ENCODE data around the gene DAO.

DAO gene

DNA sequence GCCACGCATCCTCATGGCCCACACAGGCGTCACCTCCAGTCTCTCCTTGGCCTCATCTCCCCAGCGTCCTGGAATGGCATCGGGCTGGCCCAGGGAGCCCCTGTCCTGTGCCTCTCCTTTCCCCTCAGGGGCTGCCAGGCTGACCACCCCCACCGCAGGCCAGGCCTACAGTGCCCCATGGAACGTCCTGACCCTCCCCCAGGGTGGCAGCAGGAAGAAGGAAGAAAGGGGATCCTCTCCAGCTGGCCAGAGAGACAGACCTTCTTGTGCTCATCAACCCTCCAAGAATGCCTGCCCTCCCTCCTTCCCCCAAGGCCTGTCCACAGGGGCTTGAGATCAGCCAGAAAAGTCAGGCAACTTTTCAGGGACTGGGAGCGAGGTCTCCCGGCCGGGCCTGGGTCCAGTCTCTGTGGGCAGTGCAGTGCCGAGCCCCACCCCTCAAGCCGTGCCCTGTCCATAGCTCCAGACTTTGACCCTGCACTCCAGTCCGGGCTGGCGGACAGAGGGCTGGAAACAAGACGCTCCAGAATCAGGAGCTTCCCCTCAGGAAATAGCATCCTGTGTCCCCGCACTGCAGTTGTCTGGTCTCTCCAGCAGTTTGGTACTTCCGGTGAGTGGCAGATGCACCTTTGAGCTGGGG, at the start of gene DAO:
Gene DAO, plus strand, starts transcription at position 478 of the 640 bp plus-strand sequence. CDS start 4,915 bp downstream, outside the sequence.
- TF ChIP-seq, protein P1, sequence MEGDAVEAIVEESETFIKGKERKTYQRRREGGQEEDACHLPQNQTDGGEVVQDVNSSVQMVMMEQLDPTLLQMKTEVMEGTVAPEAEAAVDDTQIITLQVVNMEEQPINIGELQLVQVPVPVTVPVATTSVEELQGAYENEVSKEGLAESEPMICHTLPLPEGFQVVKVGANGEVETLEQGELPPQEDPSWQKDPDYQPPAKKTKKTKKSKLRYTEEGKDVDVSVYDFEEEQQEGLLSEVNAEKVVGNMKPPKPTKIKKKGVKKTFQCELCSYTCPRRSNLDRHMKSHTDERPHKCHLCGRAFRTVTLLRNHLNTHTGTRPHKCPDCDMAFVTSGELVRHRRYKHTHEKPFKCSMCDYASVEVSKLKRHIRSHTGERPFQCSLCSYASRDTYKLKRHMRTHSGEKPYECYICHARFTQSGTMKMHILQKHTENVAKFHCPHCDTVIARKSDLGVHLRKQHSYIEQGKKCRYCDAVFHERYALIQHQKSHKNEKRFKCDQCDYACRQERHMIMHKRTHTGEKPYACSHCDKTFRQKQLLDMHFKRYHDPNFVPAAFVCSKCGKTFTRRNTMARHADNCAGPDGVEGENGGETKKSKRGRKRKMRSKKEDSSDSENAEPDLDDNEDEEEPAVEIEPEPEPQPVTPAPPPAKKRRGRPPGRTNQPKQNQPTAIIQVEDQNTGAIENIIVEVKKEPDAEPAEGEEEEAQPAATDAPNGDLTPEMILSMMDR (conservative IDR thresholded peaks at IDR 0.05; ENCODE audit: low read length): no peak
- TF ChIP-seq EZH2phosphoT487 (IDR thresholded peaks at IDR 0.05; ENCODE audit: borderline replicate concordance): no peak
- Histone ChIP-seq H2AFZ (ENCODE audit: low read length) (no peak within 1 kb of the TSS), H3K79me2 (ENCODE audit: insufficient read depth, low read length) (no peaks in the 10 kb centered on the region)

GRCh38 chr12:108831309-108831991, 48.4 kb upstream of the DAO start:
- no peak for TF ChIP-seq EZH2phosphoT487 (IDR thresholded peaks at IDR 0.05; ENCODE audit: borderline replicate concordance)
- TF ChIP-seq, protein P1 (conservative IDR thresholded peaks at IDR 0.05; ENCODE audit: low read length): no peak
- Histone ChIP-seq H3K9me3 (ENCODE audit: insufficient read depth, low read depth, low read length) (no peaks in the 10 kb centered on the region), H3K36me3 (ENCODE audit: insufficient read depth, low read length) (peaks cover 42% of the 10 kb centered on the region; the same call in 1 of the 2 replicates), H3K4me3 (ENCODE audit: low read length, poor library complexity, severe bottlenecking) (no peak overlapping the region), H4K20me1 (ENCODE audit: insufficient read depth, low read length, poor library complexity, severe bottlenecking) (no peaks in the 10 kb centered on the region), H3K79me2 (ENCODE audit: insufficient read depth, low read length) (peaks cover 16% of the 10 kb centered on the region), H3K9me2 (replicated peaks; ENCODE audit: low read depth, low read length) (no peaks in the 10 kb centered on the region), H2AFZ (ENCODE audit: low read length) (no peak overlapping the region), H3K4me1 (ENCODE audit: insufficient read depth, low read length, poor library complexity, severe bottlenecking) (peaks cover 5% of the 10 kb centered on the region), H3K27me3 (ENCODE audit: insufficient read depth, low read length, poor library complexity, severe bottlenecking) (no peaks in the 10 kb centered on the region), H3K9ac (ENCODE audit: low read depth, low read length, poor library complexity, severe bottlenecking) (no peak overlapping the region), H3F3A (ENCODE audit: low read depth) (no peaks in the 10 kb centered on the region), H3K4me2 (ENCODE audit: low read depth, low read length, poor library complexity, severe bottlenecking) (no peak overlapping the region)

More for the DNA sequence above, at the start of gene DAO:
- Histone ChIP-seq H3K9ac (ENCODE audit: low read depth, low read length, poor library complexity, severe bottlenecking) (no peak within 1 kb of the TSS), H3K9me2 (replicated peaks; ENCODE audit: low read depth, low read length) (no peaks in the 10 kb centered on the region), H3K4me2 (ENCODE audit: low read depth, low read length, poor library complexity, severe bottlenecking) (no peak within 1 kb of the TSS), H3K9me3 (ENCODE audit: insufficient read depth, low read depth, low read length) (no peaks in the 10 kb centered on the region), H3K27me3 (ENCODE audit: insufficient read depth, low read length, poor library complexity, severe bottlenecking) (no peaks in the 10 kb centered on the region), H3K4me1 (ENCODE audit: insufficient read depth, low read length, poor library complexity, severe bottlenecking) (no peaks in the 10 kb centered on the region), H3K36me3 (ENCODE audit: insufficient read depth, low read length) (no peaks in the 10 kb centered on the region), H3K4me3 (ENCODE audit: low read length, poor library complexity, severe bottlenecking) (no peak within 1 kb of the TSS), H3F3A (ENCODE audit: low read depth) (no peaks in the 10 kb centered on the region), H4K20me1 (ENCODE audit: insufficient read depth, low read length, poor library complexity, severe bottlenecking) (no peaks in the 10 kb centered on the region)

DNA sequence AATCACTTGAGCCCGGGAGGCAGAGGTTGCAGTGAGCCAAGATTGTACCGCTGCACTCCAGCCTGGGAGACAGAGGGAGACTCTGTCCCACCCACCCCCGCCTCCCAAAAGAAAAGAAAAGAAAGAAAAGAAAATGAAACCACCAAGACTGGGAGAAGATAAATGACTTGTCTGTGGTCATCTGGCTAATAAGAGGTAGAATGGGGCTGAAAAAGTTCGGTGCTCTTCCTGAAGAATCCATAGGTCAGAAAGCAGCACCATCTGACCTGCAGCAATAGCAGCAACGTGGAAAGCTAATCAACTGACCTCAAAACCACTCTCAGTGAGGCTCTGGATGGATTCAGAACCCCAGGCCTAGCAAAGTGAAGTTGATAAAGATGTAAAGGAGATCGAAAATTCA, 47.7 kb upstream of the DAO start:
- Histone ChIP-seq H3K79me2 (ENCODE audit: insufficient read depth, low read length) (peaks cover 23% of the 10 kb centered on the region), H3K4me3 (ENCODE audit: low read length, poor library complexity, severe bottlenecking) (no peak overlapping the region), H3K4me2 (ENCODE audit: low read depth, low read length, poor library complexity, severe bottlenecking) (no peak overlapping the region), H3K9ac (ENCODE audit: low read depth, low read length, poor library complexity, severe bottlenecking) (no peak overlapping the region), H2AFZ (ENCODE audit: low read length) (no peak overlapping the region), H4K20me1 (ENCODE audit: insufficient read depth, low read length, poor library complexity, severe bottlenecking) (no peaks in the 10 kb centered on the region), H3K27me3 (ENCODE audit: insufficient read depth, low read length, poor library complexity, severe bottlenecking) (no peaks in the 10 kb centered on the region), H3K9me3 (ENCODE audit: insufficient read depth, low read depth, low read length) (no peaks in the 10 kb centered on the region), H3F3A (ENCODE audit: low read depth) (no peaks in the 10 kb centered on the region; the same call in 1 of the 2 replicates), H3K4me1 (ENCODE audit: insufficient read depth, low read length, poor library complexity, severe bottlenecking) (peaks cover 12% of the 10 kb centered on the region), H3K36me3 (ENCODE audit: insufficient read depth, low read length) (peaks cover 42% of the 10 kb centered on the region; the same call in 1 of the 2 replicates), H3K9me2 (replicated peaks; ENCODE audit: low read depth, low read length) (no peaks in the 10 kb centered on the region)
- TF ChIP-seq, protein P1 (conservative IDR thresholded peaks at IDR 0.05; ENCODE audit: low read length): no peak
- no peak for TF ChIP-seq EZH2phosphoT487 (IDR thresholded peaks at IDR 0.05; ENCODE audit: borderline replicate concordance)

Measured in Loucy (cell line).